Gastroesophageal sphincter (tissue), 3 donors: ENCODE data around the gene TSFM.

ENCODE experiments used
- CTCF ChIP-seq, 4 experiments: fragments of 200-600 bp in 2 of 4; fragments of 450-650 bp in 2 of 4; sonication (generic) in 1 of 4; IDR thresholded peaks; one replicate each; pipeline ENCODE4 v1.5.1; 2017 to 2019; ENCODE audit warnings: antibody characterized with exemption in 4 of 4, mild to moderate bottlenecking in 2 of 4, moderate library complexity in 2 of 4
- POLR2A ChIP-seq, 2 donors: fragments of 450-650 bp; IDR thresholded peaks; one replicate each; pipeline ENCODE4 v1.6.1; 2017; ENCODE audit warnings: antibody characterized with exemption in 2 of 2, mild to moderate bottlenecking in 2 of 2, moderate library complexity in 1 of 2

- TF ChIP-seq CTCF (IDR thresholded peaks at IDR 0.05) (no peak), POLR2A (IDR thresholded peaks at IDR 0.05) (no peak)
These were observed 42.9 kb downstream of the TSFM start for GRCh38 chr12:57825451-57825850.
